Neuronal stem cell (in vitro differentiated cells): ENCODE measurements around the gene AVP.
"Not testable (repeated sequence)": the region's sequence is repeated elsewhere in the genome, so short reads cannot be mapped to it uniquely, and the experiment has no call there.

Source experiments
- DNase-seq: peaks from one replicate; pipeline ENCODE4 v3.0.0-alpha.2; 2013; ENCODE audit warnings: low spot score
- H2AFZ ChIP-seq: one replicate; pipeline ENCODE4 v1.6.1; 2013; ENCODE audit warnings: mild to moderate bottlenecking, low read length, inconsistent platforms
- H2AK5ac ChIP-seq: 2 replicates; pipeline ENCODE4 v1.6.1; 2013; ENCODE audit warnings: low read depth, mild to moderate bottlenecking, inconsistent platforms, low read length, moderate library complexity, mixed read lengths
- H2BK120ac ChIP-seq: 2 replicates; pipeline ENCODE4 v1.6.1; 2013; ENCODE audit warnings: low read depth, mild to moderate bottlenecking, inconsistent platforms, low read length, moderate library complexity, mixed read lengths
- H2BK12ac ChIP-seq: one replicate; pipeline ENCODE4 v1.6.1; 2013; ENCODE audit warnings: low read length, inconsistent platforms
- H2BK15ac ChIP-seq: 2 replicates; pipeline ENCODE4 v1.6.1; 2013; ENCODE audit warnings: mild to moderate bottlenecking, low read length, inconsistent platforms, mixed read lengths
- H2BK5ac ChIP-seq: one replicate; pipeline ENCODE4 v1.6.1; 2013; ENCODE audit warnings: inconsistent platforms, mild to moderate bottlenecking, low read length, moderate library complexity
- H3K14ac ChIP-seq: one replicate; pipeline ENCODE4 v1.6.1; 2013; ENCODE audit warnings: low read length, inconsistent platforms
- H3K18ac ChIP-seq: 2 replicates; pipeline ENCODE4 v1.6.1; 2013; ENCODE audit warnings: low read length, inconsistent platforms
- H3K23ac ChIP-seq: 2 replicates; pipeline ENCODE4 v1.6.1; 2013; ENCODE audit warnings: low read depth, mild to moderate bottlenecking, mixed read lengths, low read length, inconsistent platforms; ENCODE audit not compliant: poor library complexity
- H3K27ac ChIP-seq: replicated peaks from 3 replicates; pipeline ENCODE4 v1.5.1; 2013; ENCODE audit warnings: low read length, inconsistent platforms
- H3K27me3 ChIP-seq, 3 experiments: 2 replicates each; pipeline ENCODE4 v1.6.1; 2013; ENCODE audit warnings: low read length in 3 of 3, mild to moderate bottlenecking in 2 of 3, inconsistent platforms in 1 of 3, low read depth in 1 of 3, mixed read lengths in 1 of 3, moderate library complexity in 1 of 3; ENCODE audit not compliant: control insufficient read depth in 3 of 3, insufficient read depth in 3 of 3
- H3K36me3 ChIP-seq, 2 donors: replicated peaks in 1 of 2; 2 replicates each; pipeline ENCODE4 v1.6.1; 2013; ENCODE audit warnings: low read length in 2 of 2; ENCODE audit not compliant: control insufficient read depth in 2 of 2, insufficient read depth in 2 of 2
- H3K4ac ChIP-seq: 2 replicates; pipeline ENCODE4 v1.6.1; 2013; ENCODE audit warnings: inconsistent platforms, mild to moderate bottlenecking, low read length, moderate library complexity
- H3K4me1 ChIP-seq, 2 donors: 1 replicate in 1 of 2; 2 replicates in 1 of 2; pipeline ENCODE4 v1.6.1; 2013; ENCODE audit warnings: low read length in 2 of 2, low read depth in 1 of 2; ENCODE audit not compliant: control insufficient read depth in 2 of 2, insufficient read depth in 1 of 2
- H3K4me2 ChIP-seq: one replicate; pipeline ENCODE4 v1.6.1; 2013; ENCODE audit warnings: mild to moderate bottlenecking, low read length, inconsistent platforms; ENCODE audit not compliant: insufficient read depth, poor library complexity, severe bottlenecking
- H3K4me3 ChIP-seq, 2 donors: 2 replicates each; pipeline ENCODE4 v1.5.1; 2013; ENCODE audit warnings: low read length in 2 of 2, mild to moderate bottlenecking in 2 of 2, inconsistent platforms in 1 of 2, moderate library complexity in 1 of 2
- H3K79me1 ChIP-seq: one replicate; pipeline ENCODE4 v1.6.1; 2013; ENCODE audit warnings: low read depth, mild to moderate bottlenecking, inconsistent platforms, low read length, moderate library complexity
- H3K9ac ChIP-seq: one replicate; pipeline ENCODE4 v1.6.1; 2013; ENCODE audit warnings: mild to moderate bottlenecking, low read depth, low read length, inconsistent platforms; ENCODE audit not compliant: poor library complexity
- H3K9me3 ChIP-seq, 2 donors: replicated peaks in 1 of 2; 2 replicates each; pipeline versions ENCODE3 to v1.6.1; 2013; ENCODE audit warnings: low read length in 2 of 2, mild to moderate bottlenecking in 2 of 2, inconsistent platforms in 1 of 2, low read depth in 1 of 2, mixed read lengths in 1 of 2, moderate library complexity in 1 of 2; ENCODE audit not compliant: control insufficient read depth in 2 of 2, insufficient read depth in 1 of 2
- H4K8ac ChIP-seq: one replicate; pipeline ENCODE4 v1.6.1; 2013; ENCODE audit warnings: low read depth, mild to moderate bottlenecking, inconsistent platforms, low read length, moderate library complexity
- H4K91ac ChIP-seq: one replicate; pipeline ENCODE4 v1.6.1; 2013; ENCODE audit warnings: low read length, low read depth, mild to moderate bottlenecking, inconsistent platforms; ENCODE audit not compliant: poor library complexity
- WGBS, 2 donors: extraction: QIAGEN DNeasy Blood & Tissue Kit; methylation state at CpG; one replicate each; pipeline ENCODE4 v1.1.7; 2013; ENCODE audit warnings: missing lambda C conversion rate in 2 of 2, mixed read lengths in 1 of 2; ENCODE audit not compliant: insufficient read length in 2 of 2, insufficient replicate concordance in 1 of 2; ENCODE audit errors: extremely low coverage in 2 of 2; 5-methylcytosine and 5-hydroxymethylcytosine counted together

The AVP gene

GRCh38 chr20:3068986-3069900 lies 15.3 kb downstream of the AVP start:
- Histone ChIP-seq H3K36me3 (no peaks in the 10 kb centered on the region), H2AK5ac (no peak overlapping the region), H3K23ac (no peak overlapping the region), H3K4me3 (no peak overlapping the region), H2BK120ac (no peak overlapping the region), H3K79me1 (peaks cover 3% of the 10 kb centered on the region), H3K27ac (no peak overlapping the region), H4K91ac (no peak overlapping the region), H3K4ac (no peak overlapping the region), H4K8ac (no peak overlapping the region), H2BK15ac (no peak overlapping the region), H3K18ac (no peak overlapping the region), H3K9me3 (no peaks in the 10 kb centered on the region), H3K27me3 (peaks cover 10 to 25% (median 16%) of the 10 kb centered on the region in 3 experiments), H2AFZ (no peak overlapping the region), H2BK5ac (no peak overlapping the region), H3K4me2 (no peak overlapping the region), H3K9ac (no peak overlapping the region), H2BK12ac (no peak overlapping the region), H3K4me1 (peaks cover 0 to 12% of the 10 kb centered on the region in 2 donors), H3K14ac (no peak overlapping the region)
- no CpG with 5 or more reads among the region's 8 CpGs for WGBS, 2 donors
- no peak for DNase-seq

DNA sequence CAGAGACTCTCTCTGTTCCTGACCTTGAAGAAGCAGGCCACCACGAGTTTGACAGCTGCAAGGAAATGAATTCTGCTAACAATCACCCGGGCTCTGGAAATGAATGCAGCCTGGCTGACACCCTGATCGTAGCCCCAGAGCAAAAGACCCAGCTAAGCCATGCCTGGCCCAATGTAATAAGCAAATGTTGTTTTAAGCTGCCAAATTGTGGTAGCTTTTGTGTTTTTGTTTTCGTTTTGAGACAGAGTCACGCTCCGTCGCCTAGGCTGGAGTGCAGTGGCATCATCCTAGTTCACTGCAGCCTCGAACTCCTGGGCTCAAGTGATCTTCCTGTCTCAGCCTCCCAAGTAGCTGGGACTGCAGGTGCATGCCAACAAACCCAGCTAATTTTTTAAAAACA lies 16.4 kb downstream of the AVP start:
- Histone ChIP-seq H3K4me3 (no peak overlapping the region), H3K27me3 (peaks cover 10 to 25% (median 16%) of the 10 kb centered on the region in 3 experiments), H2BK15ac (no peak overlapping the region), H2BK120ac (no peak overlapping the region), H3K18ac (no peak overlapping the region), H3K36me3 (no peaks in the 10 kb centered on the region), H4K91ac (no peak overlapping the region), H3K23ac (no peak overlapping the region), H3K4ac (no peak overlapping the region), H3K79me1 (peaks cover 3% of the 10 kb centered on the region), H3K9ac (no peak overlapping the region), H3K4me1 (peaks cover 0 to 12% of the 10 kb centered on the region in 2 donors), H3K9me3 (no peaks in the 10 kb centered on the region), H2AFZ (no peak overlapping the region), H3K14ac (no peak overlapping the region), H2BK12ac (no peak overlapping the region), H2AK5ac (no peak overlapping the region), H2BK5ac (no peak overlapping the region), H3K4me2 (no peak overlapping the region), H3K27ac (no peak overlapping the region), H4K8ac (no peak overlapping the region)
- DNase-seq, result no peak
- no CpG with 5 or more reads among the region's 8 CpGs for WGBS, 2 donors

- no peak overlapping the region for H2BK120ac ChIP-seq
- peaks cover 3% of the 10 kb centered on the region for H3K79me1 ChIP-seq
- no peak for DNase-seq
- no peak overlapping the region for H2AK5ac ChIP-seq
- H2BK15ac ChIP-seq, result no peak overlapping the region
- no peak overlapping the region for H3K14ac ChIP-seq
- no peak overlapping the region for H4K8ac ChIP-seq
- WGBS, 2 donors, result no CpG with 5 or more reads among the region's 23 CpGs
- no peak overlapping the region for H2BK5ac ChIP-seq
- no peak overlapping the region for H3K4ac ChIP-seq
- H3K27me3 ChIP-seq, result peaks cover 10 to 19% (median 12%) of the 10 kb centered on the region in 3 experiments
- H2AFZ ChIP-seq, result no peak overlapping the region
- H3K4me3 ChIP-seq, result no peak overlapping the region
- H3K23ac ChIP-seq, result no peak overlapping the region
- no peaks in the 10 kb centered on the region for H3K36me3 ChIP-seq
- H3K4me1 ChIP-seq, result peaks cover 0 to 5% of the 10 kb centered on the region in 2 donors
- no peak overlapping the region for H3K9ac ChIP-seq
- no peak overlapping the region for H2BK12ac ChIP-seq
- H4K91ac ChIP-seq, result no peak overlapping the region
- H3K9me3 ChIP-seq, result no peaks in the 10 kb centered on the region
- no peak overlapping the region for H3K27ac ChIP-seq
- no peak overlapping the region for H3K4me2 ChIP-seq
- H3K18ac ChIP-seq, result no peak overlapping the region
Observed at GRCh38 chr20:3067139-3068014, 17.1 kb downstream of the AVP start.

DNA sequence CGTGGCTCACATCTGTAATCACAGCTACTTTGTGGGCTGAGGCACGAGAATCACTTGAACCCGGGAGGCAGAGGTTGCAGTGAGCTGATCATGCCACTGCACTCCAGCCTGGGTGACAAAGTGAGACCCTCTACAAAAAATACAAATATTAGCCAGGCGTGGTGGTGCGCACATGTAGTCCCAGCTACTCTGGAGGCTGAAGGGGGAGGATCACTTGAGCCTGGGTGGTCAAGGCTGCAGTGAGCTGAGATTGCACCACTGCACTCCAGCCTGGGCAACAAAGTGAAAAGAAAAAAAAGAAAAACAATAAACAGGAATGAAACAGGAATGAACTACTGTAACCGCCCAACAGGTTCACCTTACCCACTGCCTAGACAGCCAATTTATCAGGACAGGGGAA lies 20.4 kb downstream of the AVP start:
- H2AK5ac ChIP-seq, H3K4me2 ChIP-seq, H2AFZ ChIP-seq, H3K9ac ChIP-seq, H2BK12ac ChIP-seq, H3K79me1 ChIP-seq, H3K9me3 ChIP-seq, H3K27me3 ChIP-seq, H3K4me1 ChIP-seq, H3K14ac ChIP-seq, H4K91ac ChIP-seq, H3K36me3 ChIP-seq, H3K18ac ChIP-seq, H3K27ac ChIP-seq, H3K4ac ChIP-seq, H2BK120ac ChIP-seq, H3K23ac ChIP-seq, DNase-seq, H2BK15ac ChIP-seq, H2BK5ac ChIP-seq, H3K4me3 ChIP-seq, H4K8ac ChIP-seq: not testable (repeated sequence)
- no CpG with 5 or more reads among the region's 6 CpGs for WGBS, 2 donors
